Activated CD4-positive, alpha-beta T cell treated with anti-CD3 and anti-CD28 coated beads for 36 hours (primary cell): Measurements from ENCODE around the gene PLXND1. TPM values are rescaled to one million over a fixed set of nuclear protein-coding genes. Genes with fewer than 3 reads are reported as not detected.
A peak's percentile ranks its signal among the peaks of the same experiment; 100 is the strongest.

Experiments used
- ATAC-seq: fragments of 200-7000 bp; cut with Tn5 transposase; one replicate; pipeline ENCODE4 v1.10.0; 2021; ENCODE audit warnings: mild to moderate bottlenecking, moderate library complexity
- CTCF ChIA-PET: fragments of 350-600 bp; sonication (Branson Sonifier 250); formaldehyde crosslinking; loops from one replicate; lab custom pipeline; 2021; ENCODE audit warnings: antibody characterized with exemption; lab: Charles Lee
- POLR2A ChIA-PET: fragments of 350-600 bp; sonication (Branson Sonifier 250); formaldehyde crosslinking; loops from one replicate; lab custom pipeline; 2021; ENCODE audit warnings: antibody characterized with exemption, inconsistent platforms; lab: Charles Lee
- DNase-seq: peaks from one replicate; pipeline ENCODE4 v3.0.0-alpha.2; 2020
- H3K27ac Mint-ChIP-seq: one replicate; pipeline ENCODE4 v1.8.0; 2021; ENCODE audit warnings: mixed read lengths
- H3K27me3 Mint-ChIP-seq: one replicate; pipeline ENCODE4 v1.8.0; 2021; ENCODE audit warnings: mixed read lengths
- H3K36me3 Mint-ChIP-seq: one replicate; pipeline ENCODE4 v1.8.0; 2021; ENCODE audit warnings: low read depth, mixed read lengths
- H3K4me1 Mint-ChIP-seq: one replicate; pipeline ENCODE4 v1.8.0; 2021; ENCODE audit warnings: mixed read lengths
- H3K4me3 Mint-ChIP-seq: one replicate; pipeline ENCODE4 v1.8.0; 2021; ENCODE audit warnings: mild to moderate bottlenecking, moderate library complexity, mixed read lengths
- H3K9me3 Mint-ChIP-seq: one replicate; pipeline ENCODE4 v1.8.0; 2021; ENCODE audit warnings: low read depth, mixed read lengths
- intact Hi-C, 2 experiments: fragments of 100-400 bp; cut with DNase I in 1 of 2; cut with micrococcal nuclease in 1 of 2; formaldehyde crosslinking; loops; one replicate each; pipeline versions ENCODE4 v1.14.2 to v1.15.1; 2022 to 2024; cut with DNase I, micrococcal nuclease
- total RNA-seq, 2 experiments: library from RNA; stranded (reverse); gene quantifications; one replicate each; pipeline ENCODE4 v1.2.3, GENCODE V29; 2021

Gene PLXND1
- total RNA-seq, 2 experiments from 2014 or later, result 3.1 to 4.6 TPM

DNA sequence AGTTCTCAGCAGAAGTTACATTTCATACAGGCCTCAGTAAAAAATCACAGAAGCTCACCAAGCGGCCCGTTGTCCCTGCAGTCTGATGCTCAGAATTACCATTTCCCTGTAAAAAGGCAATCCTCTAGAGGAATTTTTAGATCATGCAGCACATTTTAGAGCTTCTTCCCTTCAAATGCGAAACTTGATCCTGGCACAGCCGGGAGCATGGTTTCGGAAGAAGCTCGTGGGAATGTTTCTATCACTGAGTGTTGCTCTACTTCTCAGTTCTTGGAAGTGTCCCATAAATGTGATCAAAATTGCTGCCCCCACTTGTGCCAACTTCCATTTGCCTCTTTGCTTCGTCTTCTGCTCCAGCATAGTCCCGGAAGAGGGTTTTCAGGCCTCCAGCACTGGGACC, 67.3 kb downstream of the PLXND1 start:
- Mint-ChIP-seq H3K27me3 (no peaks in the 10 kb centered on the region), H3K9me3 (no peaks in the 10 kb centered on the region), H3K36me3 (no peaks in the 10 kb centered on the region), H3K4me3 (no peak overlapping the region), H3K4me1 (no peaks in the 10 kb centered on the region), H3K27ac (no peak overlapping the region)
- ChIA-PET CTCF (interaction anchor here (1.1 kb wide), 1 partner anchor 53 kb away, joined by 3 read pairs; no protein-coding TSS in a partner anchor), POLR2A (no interaction called here)
- ATAC-seq (no peak), DNase-seq (no peak)
- intact Hi-C loops, result no loop called here

DNA sequence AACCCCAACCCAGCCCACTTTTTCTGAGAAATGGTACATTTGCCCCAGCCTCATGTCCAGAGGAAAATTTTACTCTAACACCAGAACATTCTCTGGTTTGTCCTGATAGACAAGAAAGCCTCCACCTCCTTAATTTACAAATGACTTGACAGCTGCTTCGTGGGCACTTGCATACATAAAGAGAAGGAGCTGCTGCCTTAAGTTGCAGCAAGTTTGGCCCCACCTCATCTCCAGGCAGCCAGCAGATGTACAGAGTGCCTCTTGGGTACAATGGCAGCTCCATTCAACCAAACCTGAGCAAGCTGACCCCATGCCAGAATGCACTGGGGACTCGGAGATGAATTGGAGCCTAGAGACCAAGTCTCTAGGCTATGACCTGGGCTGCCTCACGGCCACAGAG, 69.7 kb downstream of the PLXND1 start:
- ChIA-PET POLR2A (no interaction called here), CTCF (interaction anchor here (1.0 kb wide), 1 partner anchor 153 kb away, joined by 4 read pairs; no protein-coding TSS in a partner anchor)
- Mint-ChIP-seq H3K27ac (no peak overlapping the region), H3K36me3 (no peaks in the 10 kb centered on the region), H3K9me3 (no peaks in the 10 kb centered on the region), H3K4me1 (no peaks in the 10 kb centered on the region), H3K27me3 (no peaks in the 10 kb centered on the region), H3K4me3 (no peak overlapping the region)
- intact Hi-C loops, result no loop called here
- no peak for ATAC-seq
- no peak for DNase-seq

DNA sequence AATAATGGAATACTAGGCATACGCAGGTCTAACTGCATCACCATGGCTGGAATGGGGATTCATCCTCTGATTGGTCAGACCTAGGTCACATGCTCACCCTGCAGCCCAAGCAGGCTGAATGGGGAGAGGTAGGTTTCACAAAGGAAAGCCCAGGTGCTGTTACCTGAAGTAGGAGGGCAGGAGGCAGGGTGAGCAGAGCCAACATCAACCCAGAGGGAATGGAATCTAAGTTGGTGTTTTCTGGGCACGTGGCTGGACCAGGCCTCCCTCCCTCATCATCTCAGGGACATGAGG, 70.2 kb downstream of the PLXND1 start:
- H3K9me3 Mint-ChIP-seq, result no peaks in the 10 kb centered on the region
- ChIA-PET POLR2A (no interaction called here), CTCF (no interaction called here)
- H3K27me3 Mint-ChIP-seq, result no peaks in the 10 kb centered on the region
- intact Hi-C loops, result no loop called here
- H3K4me3 Mint-ChIP-seq, result no peak overlapping the region
- no peaks in the 10 kb centered on the region for H3K4me1 Mint-ChIP-seq
- DNase-seq, result no peak
- ATAC-seq, result no peak
- no peak overlapping the region for H3K27ac Mint-ChIP-seq
- H3K36me3 Mint-ChIP-seq, result no peaks in the 10 kb centered on the region

DNA sequence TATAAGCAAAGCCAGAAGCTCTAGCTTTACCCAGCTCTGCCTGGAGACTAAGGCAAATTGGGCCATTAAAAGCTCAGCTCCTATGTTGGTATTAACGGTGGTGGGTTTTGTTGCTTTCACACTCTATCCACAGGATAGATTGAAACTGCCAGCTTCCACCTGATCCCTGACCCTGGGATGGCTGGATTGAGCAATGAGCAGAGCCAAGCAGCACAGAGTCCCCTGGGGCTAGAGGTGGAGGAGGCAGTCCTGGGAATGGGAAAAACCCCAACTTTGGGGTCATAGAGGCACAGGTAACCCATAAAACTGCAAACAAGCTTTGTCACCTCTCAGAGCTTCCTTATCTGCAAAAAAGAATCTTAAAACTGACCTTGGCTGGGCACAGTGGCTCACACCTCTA, 71.4 kb downstream of the PLXND1 start:
- Mint-ChIP-seq H3K4me3 (no peak overlapping the region), H3K4me1 (no peaks in the 10 kb centered on the region), H3K36me3 (no peaks in the 10 kb centered on the region), H3K9me3 (no peaks in the 10 kb centered on the region), H3K27me3 (no peaks in the 10 kb centered on the region), H3K27ac (no peak overlapping the region)
- intact Hi-C loops, result no loop called here
- no peak for ATAC-seq
- ChIA-PET POLR2A (no interaction called here), CTCF (no interaction called here)
- no peak for DNase-seq

DNA sequence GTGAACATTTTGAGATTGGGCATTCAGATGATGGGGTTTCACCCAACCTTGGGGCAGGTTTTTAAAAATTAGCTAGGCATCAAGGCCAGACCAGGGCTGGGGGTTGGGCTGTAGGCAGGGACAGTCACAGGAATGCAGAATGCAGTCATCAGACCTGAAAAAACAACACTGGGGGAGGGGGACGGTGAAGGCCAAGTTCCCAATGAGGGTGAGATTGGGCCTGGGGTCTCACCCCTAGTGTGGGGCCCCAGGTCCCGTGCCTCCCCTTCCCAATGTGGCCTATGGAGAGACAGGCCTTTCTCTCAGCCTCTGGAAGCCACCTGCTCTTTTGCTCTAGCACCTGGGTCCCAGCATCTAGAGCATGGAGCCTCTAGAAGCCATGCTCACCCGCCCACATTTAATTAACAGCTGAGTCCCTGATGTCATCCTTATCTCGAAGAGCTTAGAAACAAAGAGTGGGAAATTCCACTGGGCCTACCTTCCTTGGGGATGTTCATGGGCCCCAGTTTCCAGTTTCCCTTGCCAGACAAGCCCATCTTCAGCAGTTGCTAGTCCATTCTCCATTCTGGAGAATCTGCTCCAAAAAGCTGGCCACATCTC, 71.9 kb downstream of the PLXND1 start:
- ChIA-PET POLR2A (no interaction called here), CTCF (interaction anchor here (0.6 kb wide), 1 partner anchor 87 kb away, joined by 4 read pairs; no protein-coding TSS in a partner anchor)
- DNase-seq (no peak), ATAC-seq (peak; percentile 16)
- H3K36me3 Mint-ChIP-seq, result no peaks in the 10 kb centered on the region
- intact Hi-C loops, result no loop called here
- H3K4me1 Mint-ChIP-seq, result no peaks in the 10 kb centered on the region
- H3K4me3 Mint-ChIP-seq, result no peak overlapping the region
- H3K27ac Mint-ChIP-seq, result no peak overlapping the region
- no peaks in the 10 kb centered on the region for H3K27me3 Mint-ChIP-seq
- H3K9me3 Mint-ChIP-seq, result no peaks in the 10 kb centered on the region

DNA sequence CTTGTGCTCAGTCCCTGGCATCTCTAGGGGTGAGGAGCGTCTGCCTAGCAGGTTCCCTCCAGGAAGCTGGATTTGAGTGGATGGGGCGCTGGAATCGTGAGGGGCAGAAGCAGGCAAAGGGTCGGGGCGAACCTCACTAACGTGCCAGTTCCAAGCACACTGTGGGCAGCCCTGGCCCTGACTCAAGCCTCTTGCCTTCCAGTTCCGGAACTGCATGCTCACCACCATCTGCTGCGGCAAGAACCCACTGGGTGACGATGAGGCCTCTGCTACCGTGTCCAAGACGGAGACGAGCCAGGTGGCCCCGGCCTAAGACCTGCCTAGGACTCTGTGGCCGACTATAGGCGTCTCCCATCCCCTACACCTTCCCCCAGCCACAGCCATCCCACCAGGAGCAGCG, 73.1 kb downstream of the PLXND1 start:
- no peak for DNase-seq
- CTCF ChIA-PET, result no interaction called here
- intact Hi-C loops, result no loop called here
- no peaks in the 10 kb centered on the region for H3K36me3 Mint-ChIP-seq
- H3K9me3 Mint-ChIP-seq, result no peaks in the 10 kb centered on the region
- no peak for ATAC-seq
- POLR2A ChIA-PET, result no interaction called here
- H3K4me3 Mint-ChIP-seq, result no peak overlapping the region
- H3K4me1 Mint-ChIP-seq, result no peaks in the 10 kb centered on the region
- H3K27me3 Mint-ChIP-seq, result no peaks in the 10 kb centered on the region
- no peak overlapping the region for H3K27ac Mint-ChIP-seq

DNA sequence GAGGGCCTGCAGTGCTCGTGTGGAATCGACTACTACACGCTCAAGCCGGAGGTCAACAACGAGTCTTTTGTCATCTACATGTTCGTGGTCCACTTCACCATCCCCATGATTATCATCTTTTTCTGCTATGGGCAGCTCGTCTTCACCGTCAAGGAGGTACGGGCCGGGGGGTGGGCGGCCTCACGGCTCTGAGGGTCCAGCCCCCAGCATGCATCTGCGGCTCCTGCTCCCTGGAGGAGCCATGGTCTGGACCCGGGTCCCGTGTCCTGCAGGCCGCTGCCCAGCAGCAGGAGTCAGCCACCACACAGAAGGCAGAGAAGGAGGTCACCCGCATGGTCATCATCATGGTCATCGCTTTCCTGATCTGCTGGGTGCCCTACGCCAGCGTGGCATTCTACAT, 74.2 kb downstream of the PLXND1 start:
- no peaks in the 10 kb centered on the region for H3K4me1 Mint-ChIP-seq

DNA sequence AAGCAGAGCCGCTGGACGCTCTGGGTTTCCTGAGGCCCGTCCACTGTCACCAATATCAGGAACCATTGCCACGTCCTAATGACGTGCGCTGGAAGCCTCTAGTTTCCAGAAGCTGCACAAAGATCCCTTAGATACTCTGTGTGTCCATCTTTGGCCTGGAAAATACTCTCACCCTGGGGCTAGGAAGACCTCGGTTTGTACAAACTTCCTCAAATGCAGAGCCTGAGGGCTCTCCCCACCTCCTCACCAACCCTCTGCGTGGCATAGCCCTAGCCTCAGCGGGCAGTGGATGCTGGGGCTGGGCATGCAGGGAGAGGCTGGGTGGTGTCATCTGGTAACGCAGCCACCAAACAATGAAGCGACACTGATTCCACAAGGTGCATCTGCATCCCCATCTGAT, 74.8 kb downstream of the PLXND1 start:
- ChIA-PET POLR2A (no interaction called here), CTCF (no interaction called here)
- intact Hi-C loops, result no loop called here
- Mint-ChIP-seq H3K27me3 (no peaks in the 10 kb centered on the region), H3K36me3 (no peaks in the 10 kb centered on the region), H3K4me3 (no peak overlapping the region), H3K4me1 (no peaks in the 10 kb centered on the region), H3K9me3 (no peaks in the 10 kb centered on the region), H3K27ac (no peak overlapping the region)
- DNase-seq, result no peak
- ATAC-seq, result no peak

More for the DNA sequence above, 74.2 kb downstream of the PLXND1 start:
- H3K4me3 Mint-ChIP-seq, result no peak overlapping the region
- intact Hi-C loops, result no loop called here
- DNase-seq, result no peak
- POLR2A ChIA-PET, result no interaction called here
- no peaks in the 10 kb centered on the region for H3K27me3 Mint-ChIP-seq
- CTCF ChIA-PET, result no interaction called here
- no peaks in the 10 kb centered on the region for H3K9me3 Mint-ChIP-seq
- no peak for ATAC-seq
- H3K27ac Mint-ChIP-seq, result no peak overlapping the region
- no peaks in the 10 kb centered on the region for H3K36me3 Mint-ChIP-seq

DNA sequence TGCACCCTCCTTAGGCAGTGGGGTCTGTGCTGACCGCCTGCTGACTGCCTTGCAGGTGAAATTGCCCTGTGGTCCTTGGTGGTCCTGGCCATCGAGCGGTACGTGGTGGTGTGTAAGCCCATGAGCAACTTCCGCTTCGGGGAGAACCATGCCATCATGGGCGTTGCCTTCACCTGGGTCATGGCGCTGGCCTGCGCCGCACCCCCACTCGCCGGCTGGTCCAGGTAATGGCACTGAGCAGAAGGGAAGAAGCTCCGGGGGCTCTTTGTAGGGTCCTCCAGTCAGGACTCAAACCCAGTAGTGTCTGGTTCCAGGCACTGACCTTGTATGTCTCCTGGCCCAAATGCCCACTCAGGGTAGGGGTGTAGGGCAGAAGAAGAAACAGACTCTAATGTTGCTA, 75.7 kb downstream of the PLXND1 start:
- Mint-ChIP-seq H3K9me3 (no peaks in the 10 kb centered on the region), H3K4me1 (no peaks in the 10 kb centered on the region), H3K27ac (no peak overlapping the region), H3K27me3 (no peaks in the 10 kb centered on the region), H3K36me3 (no peaks in the 10 kb centered on the region), H3K4me3 (no peak overlapping the region)
- ATAC-seq, result no peak
- POLR2A ChIA-PET, result no interaction called here
- intact Hi-C loops, result no loop called here
- CTCF ChIA-PET, result no interaction called here
- no peak for DNase-seq

DNA sequence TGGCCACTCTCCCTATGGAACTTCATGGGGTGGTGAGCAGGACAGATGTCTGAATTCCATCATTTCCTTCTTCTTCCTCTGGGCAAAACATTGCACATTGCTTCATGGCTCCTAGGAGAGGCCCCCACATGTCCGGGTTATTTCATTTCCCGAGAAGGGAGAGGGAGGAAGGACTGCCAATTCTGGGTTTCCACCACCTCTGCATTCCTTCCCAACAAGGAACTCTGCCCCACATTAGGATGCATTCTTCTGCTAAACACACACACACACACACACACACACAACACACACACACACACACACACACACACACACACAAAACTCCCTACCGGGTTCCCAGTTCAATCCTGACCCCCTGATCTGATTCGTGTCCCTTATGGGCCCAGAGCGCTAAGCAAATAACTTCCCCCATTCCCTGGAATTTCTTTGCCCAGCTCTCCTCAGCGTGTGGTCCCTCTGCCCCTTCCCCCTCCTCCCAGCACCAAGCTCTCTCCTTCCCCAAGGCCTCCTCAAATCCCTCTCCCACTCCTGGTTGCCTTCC, 76.2 kb downstream of the PLXND1 start:
- Mint-ChIP-seq H3K27ac (no peak overlapping the region), H3K27me3 (no peaks in the 10 kb centered on the region), H3K4me3 (no peak overlapping the region), H3K36me3 (no peaks in the 10 kb centered on the region), H3K9me3 (no peaks in the 10 kb centered on the region), H3K4me1 (no peaks in the 10 kb centered on the region)
- no peak for ATAC-seq
- no peak for DNase-seq
- POLR2A ChIA-PET, result no interaction called here
- CTCF ChIA-PET, result interaction anchor here (1.0 kb wide), 1 partner anchor 295 kb away, joined by 3 read pairs; no protein-coding TSS in a partner anchor
- intact Hi-C loops, result no loop called here

DNA sequence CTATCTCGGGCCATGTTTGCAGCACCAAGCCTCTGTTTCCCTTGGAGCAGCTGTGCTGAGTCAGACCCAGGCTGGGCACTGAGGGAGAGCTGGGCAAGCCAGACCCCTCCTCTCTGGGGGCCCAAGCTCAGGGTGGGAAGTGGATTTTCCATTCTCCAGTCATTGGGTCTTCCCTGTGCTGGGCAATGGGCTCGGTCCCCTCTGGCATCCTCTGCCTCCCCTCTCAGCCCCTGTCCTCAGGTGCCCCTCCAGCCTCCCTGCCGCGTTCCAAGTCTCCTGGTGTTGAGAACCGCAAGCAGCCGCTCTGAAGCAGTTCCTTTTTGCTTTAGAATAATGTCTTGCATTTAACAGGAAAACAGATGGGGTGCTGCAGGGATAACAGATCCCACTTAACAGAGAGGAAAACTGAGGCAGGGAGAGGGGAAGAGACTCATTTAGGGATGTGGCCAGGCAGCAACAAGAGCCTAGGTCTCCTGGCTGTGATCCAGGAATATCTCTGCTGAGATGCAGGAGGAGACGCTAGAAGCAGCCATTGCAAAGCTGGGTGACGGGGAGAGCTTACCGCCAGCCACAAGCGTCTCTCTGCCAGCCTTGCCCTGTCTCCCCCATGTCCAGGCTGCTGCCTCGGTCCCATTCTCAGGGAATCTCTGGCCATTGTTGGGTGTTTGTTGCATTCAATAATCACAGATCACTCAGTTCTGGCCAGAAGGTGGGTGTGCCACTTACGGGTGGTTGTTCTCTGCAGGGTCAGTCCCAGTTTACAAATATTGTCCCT, 76.9 kb downstream of the PLXND1 start:
- no peaks in the 10 kb centered on the region for H3K4me1 Mint-ChIP-seq
- H3K27me3 Mint-ChIP-seq, result no peaks in the 10 kb centered on the region
- no peak overlapping the region for H3K27ac Mint-ChIP-seq
- no peak overlapping the region for H3K4me3 Mint-ChIP-seq
- intact Hi-C loops, result no loop called here
- no peak for DNase-seq
- H3K36me3 Mint-ChIP-seq, result no peaks in the 10 kb centered on the region
- POLR2A ChIA-PET, result no interaction called here
- no peak for ATAC-seq
- H3K9me3 Mint-ChIP-seq, result no peaks in the 10 kb centered on the region
- CTCF ChIA-PET, result interaction anchor here (1.0 kb wide), 1 partner anchor 295 kb away, joined by 3 read pairs; no protein-coding TSS in a partner anchor

DNA sequence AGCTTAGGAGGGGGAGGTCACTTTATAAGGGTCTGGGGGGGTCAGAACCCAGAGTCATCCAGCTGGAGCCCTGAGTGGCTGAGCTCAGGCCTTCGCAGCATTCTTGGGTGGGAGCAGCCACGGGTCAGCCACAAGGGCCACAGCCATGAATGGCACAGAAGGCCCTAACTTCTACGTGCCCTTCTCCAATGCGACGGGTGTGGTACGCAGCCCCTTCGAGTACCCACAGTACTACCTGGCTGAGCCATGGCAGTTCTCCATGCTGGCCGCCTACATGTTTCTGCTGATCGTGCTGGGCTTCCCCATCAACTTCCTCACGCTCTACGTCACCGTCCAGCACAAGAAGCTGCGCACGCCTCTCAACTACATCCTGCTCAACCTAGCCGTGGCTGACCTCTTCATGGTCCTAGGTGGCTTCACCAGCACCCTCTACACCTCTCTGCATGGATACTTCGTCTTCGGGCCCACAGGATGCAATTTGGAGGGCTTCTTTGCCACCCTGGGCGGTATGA, 77.8 kb downstream of the PLXND1 start, which contains the start of gene RHO:
RHO (plus strand) TSS at position 51 of the 512 bp plus-strand sequence; CDS start at position 146, 95 bp downstream.
- H3K4me3 Mint-ChIP-seq, result no peak within 1 kb of the TSS
- CTCF ChIA-PET, result no interaction called here

More for the DNA sequence above, 77.8 kb downstream of the PLXND1 start, which contains the start of gene RHO:
- Mint-ChIP-seq H3K9me3 (no peaks in the 10 kb centered on the region), H3K27ac (no peak within 1 kb of the TSS), H3K36me3 (no peaks in the 10 kb centered on the region), H3K27me3 (no peaks in the 10 kb centered on the region), H3K4me1 (no peaks in the 10 kb centered on the region)
- POLR2A ChIA-PET, result no interaction called here
- no peak for ATAC-seq
- intact Hi-C loops, result no loop called here
- DNase-seq, result no peak
